Ishikawa (cell line): ENCODE results near the gene PPID.

Experiments
- EP300 ChIP-seq: IDR thresholded peaks from 2 replicates; pipeline ENCODE4 v1.6.1; 2012; ENCODE audit warnings: borderline replicate concordance
- TF ChIP-seq, protein P1 (sequence below): IDR thresholded peaks from 2 replicates; pipeline ENCODE4 v1.6.1; 2012

- no peak for TF ChIP-seq EP300
- TF ChIP-seq, protein P1, sequence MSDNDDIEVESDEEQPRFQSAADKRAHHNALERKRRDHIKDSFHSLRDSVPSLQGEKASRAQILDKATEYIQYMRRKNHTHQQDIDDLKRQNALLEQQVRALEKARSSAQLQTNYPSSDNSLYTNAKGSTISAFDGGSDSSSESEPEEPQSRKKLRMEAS = no peak
Measured at GRCh38 chr4:158758703-158759102, 35.5 kb upstream of the PPID start.
